Esophagus squamous epithelium (tissue), 5 donors: ENCODE measurements around the gene EVPL. TPM values are rescaled to one million over a fixed set of nuclear protein-coding genes. Genes with fewer than 3 reads are reported as not detected.

Experiments
- DNase-seq: peaks from one replicate; lab custom pipeline; 2025; lab: John Stamatoyannopoulos, UW
- H3K27ac ChIP-seq, 4 donors: fragments of 200-600 bp; sonication (generic); one replicate each; pipeline ENCODE4 v1.5.1; 2016 to 2019; ENCODE audit warnings: mild to moderate bottlenecking in 1 of 4
- H3K27me3 ChIP-seq, 4 donors: fragments of 200-600 bp; sonication (generic); 1 replicate in 3 of 4; 2 replicates in 1 of 4; pipeline versions ENCODE4 v1.5.1 to v1.6.0; 2017 to 2021; ENCODE audit warnings: antibody characterized with exemption in 1 of 4
- H3K36me3 ChIP-seq, 3 donors: fragments of 200-600 bp; sonication (generic); one replicate each; pipeline ENCODE4 v1.5.1; 2016 to 2019
- H3K4me1 ChIP-seq, 3 donors: fragments of 200-600 bp; sonication (generic); one replicate each; pipeline ENCODE4 v1.5.1; 2017 to 2019
- H3K4me3 ChIP-seq, 4 donors: fragments of 200-600 bp; sonication (generic); 1 replicate in 3 of 4; 2 replicates in 1 of 4; pipeline ENCODE4 v1.5.1; 2016 to 2019; ENCODE audit warnings: mild to moderate bottlenecking in 2 of 4, moderate library complexity in 1 of 4
- H3K9me3 ChIP-seq, 3 donors: fragments of 200-600 bp; sonication (generic); one replicate each; pipeline ENCODE4 v1.5.1; 2016 to 2019
- POLR2A ChIP-seq, 4 donors: fragments of 450-650 bp; IDR thresholded peaks; one replicate each; pipeline ENCODE4 v1.6.1; 2017; ENCODE audit warnings: antibody characterized with exemption in 4 of 4, mild to moderate bottlenecking in 4 of 4, moderate library complexity in 3 of 4
- WGBS, 2 donors: methylation state at CpG; one replicate each; pipeline ENCODE4 v1.1.5; 2018; 5-methylcytosine and 5-hydroxymethylcytosine counted together
- intact Hi-C: fragments of 100-400 bp; cut with DNase I; formaldehyde crosslinking; loops from one replicate; pipeline ENCODE4 v1.15.0; 2022
- total RNA-seq, 4 donors: library from RNA; depleted of rRNA; stranded (reverse); fragments of >200 nt; gene quantifications; one replicate each; pipeline ENCODE4 v1.1.0, GENCODE V29; 2016
- TF ChIP-seq, protein P1 (sequence below), 6 experiments: fragments of 450-650 bp in 4 of 6; fragments of 200-600 bp in 2 of 6; sonication (generic) in 2 of 6; IDR thresholded peaks; one replicate each; pipeline ENCODE4 v1.5.1; 2016 to 2019; ENCODE audit warnings: antibody characterized with exemption in 6 of 6, mild to moderate bottlenecking in 4 of 6, moderate library complexity in 4 of 6
- donor health status: DM: yes; HTN: yes; CAD: no.

EVPL gene
- total RNA-seq, 4 donors from 2014 or later = 132 to 604 (median 223) TPM

DNA sequence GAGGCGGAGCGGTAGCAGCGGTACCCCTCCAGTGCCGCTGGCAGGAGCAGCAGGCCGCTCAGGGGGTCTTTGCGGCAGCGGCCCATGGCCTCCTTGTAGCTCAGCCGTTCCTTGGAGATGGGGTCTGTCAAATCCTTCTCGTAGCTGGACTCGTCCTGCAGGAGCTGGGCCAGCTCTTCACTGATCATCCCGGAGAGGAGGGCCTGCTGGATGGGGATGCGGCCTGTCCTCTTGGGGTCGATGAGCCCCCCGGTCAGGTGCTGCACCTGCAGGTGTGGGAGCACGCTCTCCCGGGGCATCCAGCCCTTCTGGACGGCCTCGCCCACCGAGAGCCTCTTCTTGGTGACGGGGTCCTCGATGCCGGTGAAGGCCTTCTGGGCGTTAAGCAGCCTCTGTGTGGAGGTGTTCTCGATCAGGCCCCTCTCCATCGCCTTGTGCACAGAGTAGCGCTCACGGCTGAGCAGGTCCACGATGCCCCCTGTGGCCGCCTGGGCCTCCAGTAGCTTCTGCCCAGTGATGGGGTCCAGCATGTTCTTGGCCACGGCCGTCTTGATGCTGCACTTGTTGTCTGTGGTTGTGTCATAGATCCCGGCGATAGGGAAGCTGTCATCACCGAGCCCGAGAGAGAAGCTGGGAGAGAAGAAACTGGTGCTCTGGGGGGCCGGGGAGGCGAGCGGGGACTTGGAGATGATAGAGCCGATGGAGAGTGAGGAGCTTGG, 19.8 kb downstream of the EVPL start:
- Histone ChIP-seq H3K36me3 (peaks cover 0 to 100% (median 25%) of the 10 kb centered on the region in 3 donors), H3K4me3 (no peak overlapping the region), H3K27ac (no peak overlapping the region), H3K9me3 (no peaks in the 10 kb centered on the region), H3K4me1 (peaks cover 0 to 9% (median 0%) of the 10 kb centered on the region in 3 donors), H3K27me3 (no peaks in the 10 kb centered on the region)
- intact Hi-C loops = loop anchor here (5.0 kb wide), 1 partner anchor 100 kb away; no protein-coding TSS in a partner anchor
- DNase-seq = no peak
- WGBS, 2 donors = 90 to 96% methylated on average over 4 to 10 of the region's 39 CpGs
- no peak for TF ChIP-seq POLR2A (IDR thresholded peaks at IDR 0.05)
- TF ChIP-seq, protein P1, sequence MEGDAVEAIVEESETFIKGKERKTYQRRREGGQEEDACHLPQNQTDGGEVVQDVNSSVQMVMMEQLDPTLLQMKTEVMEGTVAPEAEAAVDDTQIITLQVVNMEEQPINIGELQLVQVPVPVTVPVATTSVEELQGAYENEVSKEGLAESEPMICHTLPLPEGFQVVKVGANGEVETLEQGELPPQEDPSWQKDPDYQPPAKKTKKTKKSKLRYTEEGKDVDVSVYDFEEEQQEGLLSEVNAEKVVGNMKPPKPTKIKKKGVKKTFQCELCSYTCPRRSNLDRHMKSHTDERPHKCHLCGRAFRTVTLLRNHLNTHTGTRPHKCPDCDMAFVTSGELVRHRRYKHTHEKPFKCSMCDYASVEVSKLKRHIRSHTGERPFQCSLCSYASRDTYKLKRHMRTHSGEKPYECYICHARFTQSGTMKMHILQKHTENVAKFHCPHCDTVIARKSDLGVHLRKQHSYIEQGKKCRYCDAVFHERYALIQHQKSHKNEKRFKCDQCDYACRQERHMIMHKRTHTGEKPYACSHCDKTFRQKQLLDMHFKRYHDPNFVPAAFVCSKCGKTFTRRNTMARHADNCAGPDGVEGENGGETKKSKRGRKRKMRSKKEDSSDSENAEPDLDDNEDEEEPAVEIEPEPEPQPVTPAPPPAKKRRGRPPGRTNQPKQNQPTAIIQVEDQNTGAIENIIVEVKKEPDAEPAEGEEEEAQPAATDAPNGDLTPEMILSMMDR (IDR thresholded peaks at IDR 0.05) = no peak

DNA sequence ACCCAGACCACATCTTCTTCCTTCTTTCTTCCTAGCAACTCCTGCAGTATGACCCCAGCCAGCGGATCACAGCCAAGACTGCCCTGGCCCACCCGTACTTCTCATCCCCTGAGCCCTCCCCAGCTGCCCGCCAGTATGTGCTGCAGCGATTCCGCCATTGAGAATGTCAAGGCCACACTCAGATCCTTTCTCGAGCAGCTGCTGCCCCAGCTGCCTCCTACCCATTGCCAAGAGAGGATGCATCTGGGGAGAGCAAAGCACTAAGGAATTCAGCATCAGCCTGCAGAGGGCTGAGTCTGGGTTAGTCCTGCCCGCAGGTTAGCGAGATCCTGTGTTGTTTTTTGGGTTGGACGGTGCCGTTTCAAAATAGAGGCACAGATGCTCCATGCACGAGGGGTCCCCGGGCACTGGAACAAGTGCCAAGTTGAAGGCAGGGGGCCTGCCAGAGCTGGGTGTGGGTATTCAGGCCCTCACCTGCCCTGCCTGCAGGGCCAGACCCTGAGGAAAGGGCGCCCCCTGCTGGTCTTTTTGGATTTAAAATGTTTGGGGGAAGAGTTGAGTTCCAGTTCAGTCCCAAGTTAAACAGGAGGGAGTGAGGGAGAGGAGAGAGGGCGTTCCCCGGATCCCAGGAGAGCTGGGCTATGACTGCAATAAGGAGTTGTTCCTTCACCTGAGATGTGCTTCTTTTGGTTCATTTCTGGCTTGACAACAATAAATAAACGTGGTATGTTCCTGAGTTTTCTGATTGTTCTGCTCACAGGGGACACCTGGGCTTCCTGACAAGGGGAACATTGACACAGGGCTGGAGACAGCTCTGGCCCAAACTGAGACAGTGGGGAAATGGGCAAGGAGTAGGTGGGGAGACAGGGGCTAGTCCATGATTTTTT, 21.6 kb downstream of the EVPL start:
- peaks cover 0 to 19% (median 3%) of the 10 kb centered on the region in 3 donors for H3K4me1 ChIP-seq
- intact Hi-C loops = loop anchor here (5.0 kb wide), 1 partner anchor 98 kb away; no protein-coding TSS in a partner anchor
- H3K27me3 ChIP-seq = no peaks in the 10 kb centered on the region
- DNase-seq = no peak
- H3K27ac ChIP-seq = peak overlapping the region in 2 of 4 donors; percentile 34 to 50
- H3K9me3 ChIP-seq = no peaks in the 10 kb centered on the region
- WGBS, 2 donors = 46 to 59% methylated on average over 12 to 13 of the region's 16 CpGs
- H3K4me3 ChIP-seq = no peak overlapping the region
- TF ChIP-seq, protein P1 (IDR thresholded peaks at IDR 0.05) = peak; percentile 68 to 82 (median 76)
- no peak for TF ChIP-seq POLR2A (IDR thresholded peaks at IDR 0.05)
- H3K36me3 ChIP-seq = peaks cover 0 to 89% (median 13%) of the 10 kb centered on the region in 3 donors

DNA sequence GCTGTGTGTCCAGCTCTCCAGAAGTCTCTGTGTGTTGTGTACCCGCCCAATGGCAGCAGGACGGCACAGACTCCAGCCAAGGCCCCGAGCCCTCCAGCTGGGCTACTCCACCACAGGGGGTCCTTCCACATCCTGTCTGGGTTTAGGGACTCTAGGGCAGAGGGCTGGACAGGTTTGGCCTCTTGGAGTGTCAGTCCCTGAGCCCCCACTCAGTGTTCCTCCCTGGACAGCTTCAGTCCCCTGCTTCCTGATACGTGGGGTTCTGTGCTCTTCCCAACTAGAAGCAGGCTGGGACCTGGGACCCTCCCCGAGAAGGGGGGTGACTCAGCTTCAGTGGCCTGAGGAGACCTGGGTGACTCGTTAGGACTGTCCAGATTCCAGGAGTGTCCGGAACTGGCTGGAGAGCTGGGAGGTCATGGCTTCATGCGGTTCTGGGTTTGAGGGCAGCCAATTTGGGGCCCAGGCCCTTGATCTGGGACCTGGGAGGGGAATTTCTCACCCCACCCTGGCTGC, 22.3 kb downstream of the EVPL start:
- peaks cover 0 to 26% (median 10%) of the 10 kb centered on the region in 3 donors for H3K4me1 ChIP-seq
- peaks cover 0 to 87% (median 6%) of the 10 kb centered on the region in 3 donors for H3K36me3 ChIP-seq
- DNase-seq = no peak
- TF ChIP-seq, protein P1 (IDR thresholded peaks at IDR 0.05) = no peak
- no peak for TF ChIP-seq POLR2A (IDR thresholded peaks at IDR 0.05)
- H3K27me3 ChIP-seq = no peaks in the 10 kb centered on the region
- H3K9me3 ChIP-seq = no peaks in the 10 kb centered on the region
- intact Hi-C loops = loop anchor here (5.0 kb wide), 1 partner anchor 98 kb away; no protein-coding TSS in a partner anchor
- H3K27ac ChIP-seq = peak overlapping the region in 3 of 4 donors; percentile 17 to 50 (median 22)
- H3K4me3 ChIP-seq = no peak overlapping the region
- 73% methylated on average over 3 of the region's 8 CpGs; no CpG with 5 or more reads in 1 of the 2 donors for WGBS, 2 donors

DNA sequence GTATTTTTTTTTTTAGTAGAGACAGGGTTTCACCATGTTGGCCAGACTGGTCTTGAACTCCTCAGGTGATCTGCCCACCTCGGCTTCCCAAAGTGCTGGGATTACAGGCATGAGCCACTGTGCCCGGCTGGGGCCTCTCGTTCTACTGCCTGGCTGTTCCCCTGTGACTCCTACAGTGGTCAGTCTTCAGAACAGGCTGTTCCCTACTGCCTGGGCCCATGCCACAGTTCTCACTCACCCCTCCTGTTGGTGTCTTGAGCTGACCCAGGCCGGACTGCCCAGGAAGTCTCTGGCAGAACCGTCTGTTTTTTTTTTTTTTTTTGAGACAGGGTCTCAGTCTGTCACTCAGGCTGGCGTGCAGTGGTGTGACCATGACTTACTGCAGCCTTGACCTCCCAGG, 23.2 kb downstream of the EVPL start:
- Histone ChIP-seq H3K4me3 (no peak overlapping the region), H3K4me1 (peaks cover 0 to 26% (median 10%) of the 10 kb centered on the region in 3 donors), H3K27me3 (no peaks in the 10 kb centered on the region), H3K36me3 (peaks cover 0 to 79% (median 3%) of the 10 kb centered on the region in 3 donors), H3K27ac (peak overlapping the region in 1 of 4 donors; percentile 21), H3K9me3 (no peaks in the 10 kb centered on the region)
- TF ChIP-seq, protein P1 (IDR thresholded peaks at IDR 0.05) = no peak
- intact Hi-C loops = no loop called here
- 77 to 86% methylated on average over 5 to 6 of the region's 6 CpGs for WGBS, 2 donors
- no peak for DNase-seq
